WERI-Rb-1 (cell line): ENCODE results near the gene MYO6.

ENCODE experiments used
- DNase-seq: peaks from one replicate; pipeline ENCODE4 v3.0.0-alpha.2; 2020
- H3K27ac ChIP-seq: fragments of 250-450 bp; sonication (Bioruptor Pico); 2 replicates; pipeline ENCODE4 v1.5.1; 2020; ENCODE audit warnings: mild to moderate bottlenecking, moderate library complexity
- H3K27me3 ChIP-seq: fragments of 250-450 bp; sonication (Bioruptor Pico); 2 replicates; pipeline ENCODE4 v1.5.1; 2021; ENCODE audit warnings: mild to moderate bottlenecking, low read depth, moderate library complexity; ENCODE audit not compliant: insufficient read depth, severe bottlenecking
- H3K36me3 ChIP-seq: fragments of 250-450 bp; sonication (Bioruptor Pico); 2 replicates; pipeline ENCODE4 v1.5.1; 2020; ENCODE audit warnings: mild to moderate bottlenecking, moderate library complexity
- H3K4me3 ChIP-seq: 2 replicates; pipeline ENCODE4 v1.5.1; 2011; ENCODE audit warnings: low read depth, mild to moderate bottlenecking, control low read depth, low read length
- H3K9me3 ChIP-seq: fragments of 250-450 bp; sonication (Bioruptor Pico); 2 replicates; pipeline ENCODE4 v1.5.1; 2021; ENCODE audit warnings: mild to moderate bottlenecking, moderate library complexity; ENCODE audit not compliant: severe bottlenecking
- TF ChIP-seq, protein P1 (sequence below): IDR thresholded peaks from 2 replicates; pipeline ENCODE4 v1.5.1; 2011; ENCODE audit warnings: low read depth, mild to moderate bottlenecking, control low read depth, inconsistent platforms, low read length

The MYO6 gene

GRCh38 chr6:75834447-75834846 is 85.4 kb downstream of the MYO6 start:
- no peak for DNase-seq
- TF ChIP-seq, protein P1, sequence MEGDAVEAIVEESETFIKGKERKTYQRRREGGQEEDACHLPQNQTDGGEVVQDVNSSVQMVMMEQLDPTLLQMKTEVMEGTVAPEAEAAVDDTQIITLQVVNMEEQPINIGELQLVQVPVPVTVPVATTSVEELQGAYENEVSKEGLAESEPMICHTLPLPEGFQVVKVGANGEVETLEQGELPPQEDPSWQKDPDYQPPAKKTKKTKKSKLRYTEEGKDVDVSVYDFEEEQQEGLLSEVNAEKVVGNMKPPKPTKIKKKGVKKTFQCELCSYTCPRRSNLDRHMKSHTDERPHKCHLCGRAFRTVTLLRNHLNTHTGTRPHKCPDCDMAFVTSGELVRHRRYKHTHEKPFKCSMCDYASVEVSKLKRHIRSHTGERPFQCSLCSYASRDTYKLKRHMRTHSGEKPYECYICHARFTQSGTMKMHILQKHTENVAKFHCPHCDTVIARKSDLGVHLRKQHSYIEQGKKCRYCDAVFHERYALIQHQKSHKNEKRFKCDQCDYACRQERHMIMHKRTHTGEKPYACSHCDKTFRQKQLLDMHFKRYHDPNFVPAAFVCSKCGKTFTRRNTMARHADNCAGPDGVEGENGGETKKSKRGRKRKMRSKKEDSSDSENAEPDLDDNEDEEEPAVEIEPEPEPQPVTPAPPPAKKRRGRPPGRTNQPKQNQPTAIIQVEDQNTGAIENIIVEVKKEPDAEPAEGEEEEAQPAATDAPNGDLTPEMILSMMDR: no peak
- H3K36me3 ChIP-seq: peaks cover 4% of the 10 kb centered on the region
- H3K9me3 ChIP-seq: no peaks in the 10 kb centered on the region
- H3K4me3 ChIP-seq: no peak overlapping the region
- H3K27me3 ChIP-seq: no peaks in the 10 kb centered on the region
- H3K27ac ChIP-seq: no peak overlapping the region

DNA sequence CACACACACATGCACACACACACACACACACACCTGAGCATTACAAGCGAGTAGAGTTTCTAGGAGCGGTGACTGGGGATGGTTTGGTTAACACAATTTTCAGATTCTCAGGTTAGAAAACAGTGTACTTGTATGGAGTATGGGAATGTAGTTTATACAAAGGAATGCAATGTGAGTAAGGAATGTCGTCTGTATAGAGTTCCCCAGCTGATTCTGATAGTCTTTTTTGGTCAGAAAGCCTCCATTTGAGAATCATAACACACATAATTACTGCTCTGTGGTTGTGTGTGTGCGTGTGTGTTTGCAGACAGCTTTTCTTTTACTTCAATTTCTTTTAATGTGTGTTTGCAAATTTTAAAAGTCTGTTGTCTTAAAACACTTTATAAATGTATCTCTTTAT is 93.2 kb downstream of the MYO6 start:
- no peak overlapping the region for H3K4me3 ChIP-seq
- no peaks in the 10 kb centered on the region for H3K9me3 ChIP-seq
- no peak overlapping the region for H3K27ac ChIP-seq
- H3K36me3 ChIP-seq: no peaks in the 10 kb centered on the region; the same call in 1 of the 2 replicates
- H3K27me3 ChIP-seq: no peaks in the 10 kb centered on the region
- DNase-seq: no peak
- TF ChIP-seq, protein P1: no peak

GRCh38 chr6:75842732-75843131 is 93.7 kb downstream of the MYO6 start:
- Histone ChIP-seq H3K27me3 (no peaks in the 10 kb centered on the region), H3K4me3 (no peak overlapping the region), H3K27ac (no peak overlapping the region), H3K9me3 (no peaks in the 10 kb centered on the region), H3K36me3 (no peaks in the 10 kb centered on the region; the same call in 1 of the 2 replicates)
- DNase-seq: no peak
- TF ChIP-seq, protein P1: no peak

- Histone ChIP-seq H3K36me3 (no peaks in the 10 kb centered on the region; the same call in 1 of the 2 replicates), H3K9me3 (no peaks in the 10 kb centered on the region), H3K27me3 (no peaks in the 10 kb centered on the region), H3K27ac (no peak overlapping the region), H3K4me3 (no peak overlapping the region)
- no peak for DNase-seq
- TF ChIP-seq, protein P1: no peak
These were observed 94.4 kb downstream of the MYO6 start for GRCh38 chr6:75843396-75843795.

GRCh38 chr6:75848274-75848673 is 99.2 kb downstream of the MYO6 start:
- H3K9me3 ChIP-seq: no peaks in the 10 kb centered on the region
- TF ChIP-seq, protein P1: no peak
- H3K27me3 ChIP-seq: no peaks in the 10 kb centered on the region
- no peak overlapping the region for H3K27ac ChIP-seq
- no peak overlapping the region for H3K4me3 ChIP-seq
- DNase-seq: no peak
- no peaks in the 10 kb centered on the region for H3K36me3 ChIP-seq

- no peak for DNase-seq
- H3K4me3 ChIP-seq: no peak overlapping the region
- H3K9me3 ChIP-seq: no peaks in the 10 kb centered on the region
- TF ChIP-seq, protein P1: no peak
- no peak overlapping the region for H3K27ac ChIP-seq
- no peaks in the 10 kb centered on the region for H3K27me3 ChIP-seq
- H3K36me3 ChIP-seq: no peaks in the 10 kb centered on the region
These were observed 100.4 kb downstream of the MYO6 start for GRCh38 chr6:75849329-75850025.
